Measurements from ENCODE around the gene NAALADL2.

NAALADL2 gene

DNA sequence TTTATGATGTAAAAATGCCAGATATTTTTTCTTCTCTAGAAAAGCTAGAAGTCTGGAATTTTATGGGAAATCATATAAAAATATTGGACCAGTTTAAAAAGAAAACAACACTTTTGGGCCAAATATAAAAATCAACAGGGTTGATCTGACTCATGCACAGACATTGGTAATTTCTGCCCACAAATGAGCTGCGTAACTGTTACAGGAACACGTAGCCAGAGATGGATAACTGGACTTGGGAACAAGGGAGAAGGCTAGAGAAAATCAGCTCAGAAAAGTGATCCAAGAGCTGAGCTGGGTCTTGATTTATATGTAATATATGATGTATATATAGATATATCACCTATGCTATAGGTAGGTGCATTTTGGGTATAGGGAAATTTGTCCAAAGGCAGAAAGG lies 36.8 kb upstream of the NAALADL2 start:
- DNase-seq (ENCODE audit: low read depth), result no peak
- no peak overlapping the region for H3K4me3 ChIP-seq (replicated peaks; ENCODE audit: low read depth, low read length)
- TF ChIP-seq, protein P1, sequence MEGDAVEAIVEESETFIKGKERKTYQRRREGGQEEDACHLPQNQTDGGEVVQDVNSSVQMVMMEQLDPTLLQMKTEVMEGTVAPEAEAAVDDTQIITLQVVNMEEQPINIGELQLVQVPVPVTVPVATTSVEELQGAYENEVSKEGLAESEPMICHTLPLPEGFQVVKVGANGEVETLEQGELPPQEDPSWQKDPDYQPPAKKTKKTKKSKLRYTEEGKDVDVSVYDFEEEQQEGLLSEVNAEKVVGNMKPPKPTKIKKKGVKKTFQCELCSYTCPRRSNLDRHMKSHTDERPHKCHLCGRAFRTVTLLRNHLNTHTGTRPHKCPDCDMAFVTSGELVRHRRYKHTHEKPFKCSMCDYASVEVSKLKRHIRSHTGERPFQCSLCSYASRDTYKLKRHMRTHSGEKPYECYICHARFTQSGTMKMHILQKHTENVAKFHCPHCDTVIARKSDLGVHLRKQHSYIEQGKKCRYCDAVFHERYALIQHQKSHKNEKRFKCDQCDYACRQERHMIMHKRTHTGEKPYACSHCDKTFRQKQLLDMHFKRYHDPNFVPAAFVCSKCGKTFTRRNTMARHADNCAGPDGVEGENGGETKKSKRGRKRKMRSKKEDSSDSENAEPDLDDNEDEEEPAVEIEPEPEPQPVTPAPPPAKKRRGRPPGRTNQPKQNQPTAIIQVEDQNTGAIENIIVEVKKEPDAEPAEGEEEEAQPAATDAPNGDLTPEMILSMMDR (IDR thresholded peaks at IDR 0.05; ENCODE audit: low read length, missing control alignments), result no peak

DNA sequence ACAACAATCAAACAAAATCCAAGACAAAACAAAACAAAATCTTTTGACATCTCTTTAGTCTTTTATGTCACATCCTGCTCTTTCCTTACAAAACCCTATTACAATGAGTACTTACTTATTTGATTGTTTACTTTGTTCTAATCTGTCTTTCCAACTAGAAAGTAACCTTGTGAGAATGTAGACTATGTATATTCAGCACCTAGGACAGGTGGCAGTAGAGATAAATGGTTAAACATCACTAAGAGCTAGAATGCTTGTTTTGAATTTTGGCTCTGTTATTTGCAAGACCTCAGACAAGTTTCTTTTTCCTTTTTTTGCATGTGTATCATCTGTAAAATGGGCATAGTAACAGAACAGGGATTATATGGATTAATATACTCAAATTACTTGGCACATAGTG lies 33.1 kb upstream of the NAALADL2 start:
- TF ChIP-seq, protein P1 (IDR thresholded peaks at IDR 0.05; ENCODE audit: low read length, missing control alignments), result no peak
- no peak overlapping the region for H3K4me3 ChIP-seq (replicated peaks; ENCODE audit: low read depth, low read length)
- no peak for DNase-seq (ENCODE audit: low read depth)

DNA sequence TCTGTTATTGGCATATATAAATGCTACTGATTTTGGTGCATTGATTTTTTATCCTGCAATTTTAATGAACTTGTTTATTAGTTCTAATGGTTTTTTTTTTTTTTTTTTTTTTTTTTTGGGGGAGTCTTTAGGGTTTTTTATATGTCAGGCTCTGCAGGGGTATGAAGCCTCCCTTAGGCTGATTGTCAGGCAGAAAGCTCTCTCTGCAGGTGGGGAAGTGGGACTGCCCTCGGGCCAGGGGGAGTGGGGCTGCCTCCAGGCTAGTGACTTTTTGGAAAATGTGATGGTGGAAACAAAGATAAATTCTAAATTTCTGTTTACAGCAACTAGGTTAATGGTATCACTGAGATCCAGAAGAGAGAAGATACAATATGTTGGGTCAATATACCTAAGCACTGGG lies 14.4 kb upstream of the NAALADL2 start:
- TF ChIP-seq, protein P1 (IDR thresholded peaks at IDR 0.05; ENCODE audit: low read length, missing control alignments), result no peak
- H3K4me3 ChIP-seq (replicated peaks; ENCODE audit: low read depth, low read length), result no peak overlapping the region
- DNase-seq (ENCODE audit: low read depth), result no peak

DNA sequence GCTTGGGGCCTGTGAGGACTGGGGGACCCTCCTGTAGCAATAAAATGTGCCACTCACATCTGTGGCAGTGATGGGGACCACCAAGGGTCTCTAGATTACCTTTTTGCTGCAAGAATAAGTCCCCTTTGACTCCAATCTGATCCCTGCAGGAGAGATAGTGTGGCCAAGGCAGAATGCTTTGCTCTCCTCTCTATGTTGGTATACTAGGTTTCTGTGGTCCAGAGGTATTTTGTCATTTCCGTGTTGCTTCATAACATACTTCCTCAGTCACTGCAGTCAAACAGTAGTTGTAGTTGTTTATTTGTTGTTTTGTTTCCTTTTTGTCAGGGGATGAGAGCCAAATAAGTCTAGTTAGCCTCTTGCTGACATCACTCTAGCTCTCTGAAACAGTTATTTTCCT lies 13.1 kb upstream of the NAALADL2 start:
- H3K4me3 ChIP-seq (replicated peaks; ENCODE audit: low read depth, low read length), result no peak overlapping the region
- no peak for DNase-seq (ENCODE audit: low read depth)
- TF ChIP-seq, protein P1 (IDR thresholded peaks at IDR 0.05; ENCODE audit: low read length, missing control alignments), result no peak

DNA sequence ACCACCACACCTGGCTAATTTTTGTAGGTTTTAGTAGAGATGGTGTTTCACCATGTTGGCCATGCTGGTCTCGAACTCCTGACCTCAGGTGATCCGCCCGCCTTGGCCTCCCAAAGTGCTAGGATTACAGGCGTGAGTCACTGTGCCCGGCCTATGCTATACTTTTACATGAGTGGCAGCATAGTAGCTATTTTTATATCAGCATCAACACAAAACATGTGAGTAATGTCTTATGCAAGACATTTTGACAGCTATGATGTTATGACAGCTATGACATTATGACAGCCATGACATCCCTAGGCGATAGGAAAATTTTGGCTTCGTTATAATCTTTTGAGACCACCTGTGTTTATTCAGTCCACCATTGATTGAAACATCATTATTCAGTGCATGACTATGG lies 4.1 kb upstream of the NAALADL2 start:
- TF ChIP-seq, protein P1 (IDR thresholded peaks at IDR 0.05; ENCODE audit: low read length, missing control alignments), result no peak
- no peak for DNase-seq (ENCODE audit: low read depth)
- no peak overlapping the region for H3K4me3 ChIP-seq (replicated peaks; ENCODE audit: low read depth, low read length)

DNA sequence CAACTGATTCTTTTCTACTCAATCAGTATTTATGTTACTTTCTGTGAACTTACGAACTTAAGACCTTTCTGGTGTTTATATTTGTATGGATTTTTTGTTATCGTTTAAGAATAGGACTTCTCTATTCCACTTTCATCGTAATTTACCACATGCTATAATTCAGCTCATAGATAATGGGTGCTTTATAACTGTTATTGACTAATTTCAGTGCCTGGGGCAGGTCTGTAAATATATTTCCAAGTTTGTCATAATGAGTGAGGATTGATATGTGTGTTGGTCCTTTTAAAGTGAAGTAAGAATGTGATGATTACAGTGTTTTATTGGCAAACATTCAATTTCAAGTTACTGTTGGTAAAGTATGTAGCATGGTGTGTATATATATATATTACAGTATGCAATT lies 1.8 kb upstream of the NAALADL2 start:
- TF ChIP-seq, protein P1 (IDR thresholded peaks at IDR 0.05; ENCODE audit: low read length, missing control alignments), result no peak

DNA sequence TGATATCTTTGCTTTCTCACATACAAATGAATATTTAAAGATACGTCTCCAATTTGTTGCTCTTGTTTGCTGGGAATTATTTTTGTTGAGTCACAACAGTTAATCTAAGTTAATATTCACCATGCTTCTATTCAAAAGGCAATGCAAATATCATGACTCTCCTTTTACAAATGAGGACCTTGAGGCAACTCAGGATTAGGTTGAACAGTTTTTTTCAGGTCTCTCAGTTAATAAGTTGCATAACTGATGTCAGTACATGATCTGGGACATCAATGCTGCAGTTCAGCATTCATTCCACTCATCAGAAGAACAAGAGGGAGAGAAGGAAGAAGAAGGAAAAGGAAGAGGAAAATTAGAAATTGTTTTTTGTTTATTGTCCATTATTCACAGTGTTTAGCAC lies 781 bp upstream of the NAALADL2 start:
- no peak for DNase-seq (ENCODE audit: low read depth)
- H3K4me3 ChIP-seq (replicated peaks; ENCODE audit: low read depth, low read length), result no peak overlapping the region
- TF ChIP-seq, protein P1 (IDR thresholded peaks at IDR 0.05; ENCODE audit: low read length, missing control alignments), result no peak

More for the DNA sequence above, 1.8 kb upstream of the NAALADL2 start:
- no peak for DNase-seq (ENCODE audit: low read depth)
- H3K4me3 ChIP-seq (replicated peaks; ENCODE audit: low read depth, low read length), result no peak overlapping the region
